Keratinocyte (primary cell): ENCODE data around the gene IL22RA1. TPM values are rescaled to one million over a fixed set of nuclear protein-coding genes. Genes with fewer than 3 reads are reported as not detected.

Experiments
- DNase-seq: peaks from one replicate; pipeline ENCODE4 v3.0.0-alpha.2; 2011; ENCODE audit warnings: low read depth, missing footprints, low spot score
- FAIRE-seq: peaks from 2 replicates; lab custom pipeline; 2011; peaks lifted over from hg19 to GRCh38; lab: Jason Lieb, UNC
- H2AFZ ChIP-seq: 2 replicates; pipeline ENCODE4 v1.6.0; 2012; ENCODE audit warnings: low read length, control low read depth, inconsistent platforms; ENCODE audit not compliant: control insufficient read depth
- H3K27ac ChIP-seq: 2 replicates; pipeline ENCODE4 v1.5.1; 2011; ENCODE audit warnings: low read length; ENCODE audit not compliant: control insufficient read depth, insufficient read depth
- H3K27me3 ChIP-seq: 3 replicates; pipeline ENCODE4 v1.6.0; 2011; ENCODE audit warnings: low read length; ENCODE audit not compliant: control insufficient read depth, insufficient read depth; ENCODE audit errors: extremely low read depth
- H3K36me3 ChIP-seq, 2 experiments: 2 replicates in 1 of 2; 3 replicates in 1 of 2; pipeline ENCODE4 v1.5.1; 2011; ENCODE audit warnings: low read length in 2 of 2, mild to moderate bottlenecking in 1 of 2; ENCODE audit not compliant: control insufficient read depth in 2 of 2, insufficient read depth in 2 of 2; ENCODE audit errors: extremely low read depth in 1 of 2
- H3K4me1 ChIP-seq: 3 replicates; pipeline ENCODE4 v1.5.1; 2011; ENCODE audit warnings: low read length; ENCODE audit not compliant: control insufficient read depth, insufficient read depth; ENCODE audit errors: extremely low read depth
- H3K4me2 ChIP-seq: 3 replicates; pipeline ENCODE4 v1.6.0; 2011; ENCODE audit warnings: low read depth, low read length; ENCODE audit not compliant: control insufficient read depth, insufficient read depth; ENCODE audit errors: extremely low read depth
- H3K4me3 ChIP-seq, 3 experiments: fragments of 200-600 bp in 1 of 3; sonication (generic) in 1 of 3; 2 replicates in 2 of 3; 3 replicates in 1 of 3; pipeline ENCODE4 v1.5.1; 2011 to 2016; ENCODE audit warnings: low read length in 3 of 3, mild to moderate bottlenecking in 3 of 3, control low read depth in 2 of 3, inconsistent platforms in 1 of 3, low read depth in 1 of 3, mixed read lengths in 1 of 3, mixed run types in 1 of 3, moderate library complexity in 1 of 3; ENCODE audit not compliant: control insufficient read depth in 2 of 3, insufficient read depth in 2 of 3; ENCODE audit errors: extremely low read depth in 1 of 3
- H3K79me2 ChIP-seq: 2 replicates; pipeline ENCODE4 v1.6.0; 2012; ENCODE audit warnings: low read length; ENCODE audit not compliant: control insufficient read depth, insufficient read depth
- H3K9ac ChIP-seq: 3 replicates; pipeline ENCODE4 v1.6.0; 2011; ENCODE audit warnings: low read length; ENCODE audit not compliant: control insufficient read depth, insufficient read depth; ENCODE audit errors: extremely low read depth
- H3K9me1 ChIP-seq: 3 replicates; pipeline ENCODE4 v1.6.0; 2011; ENCODE audit warnings: low read length; ENCODE audit not compliant: control insufficient read depth, insufficient read depth; ENCODE audit errors: extremely low read depth
- H3K9me3 ChIP-seq: 2 replicates; pipeline ENCODE4 v1.5.1; 2012; ENCODE audit warnings: low read depth, low read length; ENCODE audit not compliant: control insufficient read depth
- H4K20me1 ChIP-seq: 3 replicates; pipeline ENCODE4 v1.6.0; 2011; ENCODE audit warnings: low read length; ENCODE audit not compliant: control insufficient read depth, insufficient read depth; ENCODE audit errors: extremely low read depth
- CTCF ChIP-seq, 3 experiments: IDR thresholded peaks in 1 of 3; conservative IDR thresholded peaks in 1 of 3; optimal IDR thresholded peaks in 1 of 3; 2 replicates in 2 of 3; 3 replicates in 1 of 3; pipeline versions ENCODE3 to v1.5.1; 2011; ENCODE audit warnings: low read length in 3 of 3, mild to moderate bottlenecking in 3 of 3, moderate library complexity in 2 of 3, control low read depth in 1 of 3, inconsistent platforms in 1 of 3; ENCODE audit not compliant: insufficient read depth in 2 of 3; ENCODE audit errors: extremely low read depth in 1 of 3
- EZH2 ChIP-seq: IDR thresholded peaks from one replicate; pipeline ENCODE4 v1.6.1; 2012; ENCODE audit warnings: inconsistent platforms, mild to moderate bottlenecking, low read length, moderate library complexity
- dilution Hi-C: fragments of 300-500 bp; cut with MboI; formaldehyde crosslinking; loops from one replicate; pipeline ENCODE4 v1.7.0; 2020; ENCODE audit warnings: low sequenced_read_pairs; ENCODE audit not compliant: extremely low pct_ligation_motif_present
- polyA plus RNA-seq, 5 experiments: library from polyadenylated mRNA; depleted of rRNA in 3 of 5; stranded (reverse) in 3 of 5; stranded (forward) in 1 of 5; unstranded in 1 of 5; fragments of >200 nt; gene quantifications; 1 replicate in 1 of 5; 2 replicates in 3 of 5; 3 replicates in 1 of 5; pipeline versions ENCODE4 v1.2.1 to v1.2.3, GENCODE V29; 2011 to 2012; ENCODE audit warnings: missing spikeins in 2 of 5, low read depth in 1 of 5, low replicate concordance in 1 of 5

IL22RA1 gene
- polyA plus RNA-seq, 1 donor (not counting 4 experiments of a cell fraction or from before 2014, with no cell fraction given): 1.7 TPM

- peaks cover 8% of the 10 kb centered on the region for H3K4me1 ChIP-seq
- peaks cover 0 to 3% of the 10 kb centered on the region in 2 experiments for H3K36me3 ChIP-seq
- H3K79me2 ChIP-seq: no peaks in the 10 kb centered on the region
- DNase-seq (no peak), FAIRE-seq (peak; percentile 87)
- no peak overlapping the region for H3K9ac ChIP-seq
- H4K20me1 ChIP-seq: no peaks in the 10 kb centered on the region
- H3K27me3 ChIP-seq: no peaks in the 10 kb centered on the region
- TF ChIP-seq EZH2: no peak
- TF ChIP-seq CTCF (optimal IDR thresholded peaks at IDR 0.05 in 1 of 3, IDR thresholded peaks at IDR 0.05 in 1 of 3, conservative IDR thresholded peaks at IDR 0.05 in 1 of 3; ENCODE audit: extremely low read depth in 1 of 3, insufficient read depth in 2 of 3, low read length in 3 of 3): no peak
- peaks cover 2% of the 10 kb centered on the region for H3K9me1 ChIP-seq
- dilution Hi-C loops: no loop called here
- no peaks in the 10 kb centered on the region for H3K9me3 ChIP-seq
- H2AFZ ChIP-seq: no peak overlapping the region
- H3K4me3 ChIP-seq: no peak overlapping the region
- H3K4me2 ChIP-seq: peak overlapping the region; percentile 22
- no peak overlapping the region for H3K27ac ChIP-seq
Observed at GRCh38 chr1:24175033-24175755, 32.3 kb upstream of the IL22RA1 start.

GRCh38 chr1:24173638-24174575 lies 31.0 kb upstream of the IL22RA1 start:
- H3K79me2 ChIP-seq: no peaks in the 10 kb centered on the region
- H3K9me3 ChIP-seq: no peaks in the 10 kb centered on the region
- H3K9ac ChIP-seq: no peak overlapping the region
- no peak overlapping the region for H3K4me2 ChIP-seq
- H4K20me1 ChIP-seq: no peaks in the 10 kb centered on the region
- H3K27me3 ChIP-seq: no peaks in the 10 kb centered on the region
- no peak overlapping the region for H2AFZ ChIP-seq
- peak; percentile 39 for FAIRE-seq
- DNase-seq: no peak
- peaks cover 0 to 4% of the 10 kb centered on the region in 2 experiments for H3K36me3 ChIP-seq
- H3K4me1 ChIP-seq: peaks cover 8% of the 10 kb centered on the region
- H3K27ac ChIP-seq: no peak overlapping the region
- dilution Hi-C loops: no loop called here
- H3K4me3 ChIP-seq: no peak overlapping the region
- H3K9me1 ChIP-seq: no peaks in the 10 kb centered on the region
- no peak for TF ChIP-seq CTCF (optimal IDR thresholded peaks at IDR 0.05 in 1 of 3, IDR thresholded peaks at IDR 0.05 in 1 of 3, conservative IDR thresholded peaks at IDR 0.05 in 1 of 3; ENCODE audit: extremely low read depth in 1 of 3, insufficient read depth in 2 of 3, low read length in 3 of 3)
- TF ChIP-seq EZH2: no peak
